Frontal cortex (tissue), 4 donors: Measurements from ENCODE around the gene PPM1H. TPM values are rescaled to one million over a fixed set of nuclear protein-coding genes. Genes with fewer than 3 reads are reported as not detected.
A peak's percentile ranks its signal among the peaks of the same experiment; 100 is the strongest.

Source experiments
- DNase-seq, 2 donors: peaks; one replicate each; pipeline ENCODE4 v3.0.0; 2012; ENCODE audit warnings: low spot score in 2 of 2
- FAIRE-seq: peaks from 2 replicates; lab custom pipeline; 2012; peaks lifted over from hg19 to GRCh38; lab: Jason Lieb, UNC
- total RNA-seq: library from RNA; depleted of rRNA; stranded (reverse); fragments of >200 nt; gene quantifications from one replicate; pipeline ENCODE4 v1.2.3, GENCODE V29; 2014
- donor health status: control.
- donor health status: control.
- donor health status: control.

PPM1H gene
- total RNA-seq, 1 donor from 2014 or later, result 11.8 TPM

- DNase-seq (no peak), FAIRE-seq (no peak)
Measured at GRCh38 chr12:62806244-62806836, 128.6 kb downstream of the PPM1H start.

- DNase-seq, result no peak
- FAIRE-seq, result no peak
Measured at GRCh38 chr12:62805517-62805916, 129.4 kb downstream of the PPM1H start.

GRCh38 chr12:62803756-62804155, 131.2 kb downstream of the PPM1H start:
- FAIRE-seq (no peak), DNase-seq (no peak)

- DNase-seq (no peak), FAIRE-seq (no peak)
Measured at GRCh38 chr12:62802984-62803383, 132.0 kb downstream of the PPM1H start.

GRCh38 chr12:62802321-62802720, 132.6 kb downstream of the PPM1H start:
- FAIRE-seq, result no peak
- no peak for DNase-seq

- FAIRE-seq, result no peak
- no peak for DNase-seq
Measured at GRCh38 chr12:62801796-62802195, 133.2 kb downstream of the PPM1H start.

GRCh38 chr12:62800707-62801400, 134.1 kb downstream of the PPM1H start:
- no peak for FAIRE-seq
- DNase-seq, result no peak

GRCh38 chr12:62799766-62800406, 135.1 kb downstream of the PPM1H start:
- no peak for FAIRE-seq
- DNase-seq, result no peak

GRCh38 chr12:62799126-62799736, 135.7 kb downstream of the PPM1H start:
- peak; percentile 53 to 62 for DNase-seq
- FAIRE-seq, result peak; percentile 48

- FAIRE-seq (peak; percentile 88), DNase-seq (no peak)
Measured at GRCh38 chr12:62794218-62794583, 140.7 kb downstream of the PPM1H start.

- FAIRE-seq, result no peak
Measured at GRCh38 chr12:62793256-62794217, 141.4 kb downstream of the PPM1H start.

GRCh38 chr12:62792236-62792870, 142.6 kb downstream of the PPM1H start:
- FAIRE-seq (no peak), DNase-seq (no peak)

More at GRCh38 chr12:62793256-62794217, 141.4 kb downstream of the PPM1H start:
- peak; percentile 60 to 64 for DNase-seq

GRCh38 chr12:62789851-62790250, 145.1 kb downstream of the PPM1H start:
- no peak for DNase-seq
- no peak for FAIRE-seq

- FAIRE-seq, result no peak
Measured at GRCh38 chr12:62787611-62788010, 147.3 kb downstream of the PPM1H start.

GRCh38 chr12:62787023-62787422, 147.9 kb downstream of the PPM1H start:
- no peak for FAIRE-seq
- DNase-seq, result no peak

More at GRCh38 chr12:62787611-62788010, 147.3 kb downstream of the PPM1H start:
- no peak for DNase-seq

- no peak for FAIRE-seq
- no peak for DNase-seq
Measured at GRCh38 chr12:62785941-62786559, 148.9 kb downstream of the PPM1H start.

GRCh38 chr12:62784576-62784975, 150.4 kb downstream of the PPM1H start:
- DNase-seq (no peak), FAIRE-seq (no peak)

GRCh38 chr12:62783881-62784280, 151.1 kb downstream of the PPM1H start:
- DNase-seq (no peak), FAIRE-seq (no peak)
